ENCODE data around the gene VIT.

The VIT gene, protein sequence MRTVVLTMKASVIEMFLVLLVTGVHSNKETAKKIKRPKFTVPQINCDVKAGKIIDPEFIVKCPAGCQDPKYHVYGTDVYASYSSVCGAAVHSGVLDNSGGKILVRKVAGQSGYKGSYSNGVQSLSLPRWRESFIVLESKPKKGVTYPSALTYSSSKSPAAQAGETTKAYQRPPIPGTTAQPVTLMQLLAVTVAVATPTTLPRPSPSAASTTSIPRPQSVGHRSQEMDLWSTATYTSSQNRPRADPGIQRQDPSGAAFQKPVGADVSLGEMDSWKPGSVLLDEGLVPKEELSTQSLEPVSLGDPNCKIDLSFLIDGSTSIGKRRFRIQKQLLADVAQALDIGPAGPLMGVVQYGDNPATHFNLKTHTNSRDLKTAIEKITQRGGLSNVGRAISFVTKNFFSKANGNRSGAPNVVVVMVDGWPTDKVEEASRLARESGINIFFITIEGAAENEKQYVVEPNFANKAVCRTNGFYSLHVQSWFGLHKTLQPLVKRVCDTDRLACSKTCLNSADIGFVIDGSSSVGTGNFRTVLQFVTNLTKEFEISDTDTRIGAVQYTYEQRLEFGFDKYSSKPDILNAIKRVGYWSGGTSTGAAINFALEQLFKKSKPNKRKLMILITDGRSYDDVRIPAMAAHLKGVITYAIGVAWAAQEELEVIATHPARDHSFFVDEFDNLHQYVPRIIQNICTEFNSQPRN

DNA sequence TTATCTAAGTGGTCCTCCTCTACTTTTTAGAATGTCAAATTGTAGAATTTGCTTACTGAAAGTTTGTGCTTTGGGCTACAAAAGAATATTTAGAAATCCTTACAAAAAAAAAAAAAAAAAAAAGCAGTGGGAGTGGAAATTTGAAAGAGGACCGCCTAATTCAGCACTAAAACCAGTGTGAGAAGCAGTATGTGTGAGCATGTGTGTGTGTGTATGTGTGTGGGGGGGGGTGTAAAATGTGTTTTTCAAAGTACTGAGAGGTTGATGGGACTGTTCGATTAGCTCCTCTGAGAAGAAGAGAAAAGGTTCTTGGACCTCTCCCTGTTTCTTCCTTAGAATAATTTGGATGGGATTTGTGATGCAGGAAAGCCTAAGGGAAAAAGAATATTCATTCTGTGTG lies at the start of gene VIT:
Gene VIT, plus strand, starts transcription at position 175 of the 400 bp plus-strand sequence. CDS start 19,664 bp downstream, outside the sequence.
- TF ChIP-seq, protein P1, sequence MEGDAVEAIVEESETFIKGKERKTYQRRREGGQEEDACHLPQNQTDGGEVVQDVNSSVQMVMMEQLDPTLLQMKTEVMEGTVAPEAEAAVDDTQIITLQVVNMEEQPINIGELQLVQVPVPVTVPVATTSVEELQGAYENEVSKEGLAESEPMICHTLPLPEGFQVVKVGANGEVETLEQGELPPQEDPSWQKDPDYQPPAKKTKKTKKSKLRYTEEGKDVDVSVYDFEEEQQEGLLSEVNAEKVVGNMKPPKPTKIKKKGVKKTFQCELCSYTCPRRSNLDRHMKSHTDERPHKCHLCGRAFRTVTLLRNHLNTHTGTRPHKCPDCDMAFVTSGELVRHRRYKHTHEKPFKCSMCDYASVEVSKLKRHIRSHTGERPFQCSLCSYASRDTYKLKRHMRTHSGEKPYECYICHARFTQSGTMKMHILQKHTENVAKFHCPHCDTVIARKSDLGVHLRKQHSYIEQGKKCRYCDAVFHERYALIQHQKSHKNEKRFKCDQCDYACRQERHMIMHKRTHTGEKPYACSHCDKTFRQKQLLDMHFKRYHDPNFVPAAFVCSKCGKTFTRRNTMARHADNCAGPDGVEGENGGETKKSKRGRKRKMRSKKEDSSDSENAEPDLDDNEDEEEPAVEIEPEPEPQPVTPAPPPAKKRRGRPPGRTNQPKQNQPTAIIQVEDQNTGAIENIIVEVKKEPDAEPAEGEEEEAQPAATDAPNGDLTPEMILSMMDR (IDR thresholded peaks at IDR 0.05) = no peak

DNA sequence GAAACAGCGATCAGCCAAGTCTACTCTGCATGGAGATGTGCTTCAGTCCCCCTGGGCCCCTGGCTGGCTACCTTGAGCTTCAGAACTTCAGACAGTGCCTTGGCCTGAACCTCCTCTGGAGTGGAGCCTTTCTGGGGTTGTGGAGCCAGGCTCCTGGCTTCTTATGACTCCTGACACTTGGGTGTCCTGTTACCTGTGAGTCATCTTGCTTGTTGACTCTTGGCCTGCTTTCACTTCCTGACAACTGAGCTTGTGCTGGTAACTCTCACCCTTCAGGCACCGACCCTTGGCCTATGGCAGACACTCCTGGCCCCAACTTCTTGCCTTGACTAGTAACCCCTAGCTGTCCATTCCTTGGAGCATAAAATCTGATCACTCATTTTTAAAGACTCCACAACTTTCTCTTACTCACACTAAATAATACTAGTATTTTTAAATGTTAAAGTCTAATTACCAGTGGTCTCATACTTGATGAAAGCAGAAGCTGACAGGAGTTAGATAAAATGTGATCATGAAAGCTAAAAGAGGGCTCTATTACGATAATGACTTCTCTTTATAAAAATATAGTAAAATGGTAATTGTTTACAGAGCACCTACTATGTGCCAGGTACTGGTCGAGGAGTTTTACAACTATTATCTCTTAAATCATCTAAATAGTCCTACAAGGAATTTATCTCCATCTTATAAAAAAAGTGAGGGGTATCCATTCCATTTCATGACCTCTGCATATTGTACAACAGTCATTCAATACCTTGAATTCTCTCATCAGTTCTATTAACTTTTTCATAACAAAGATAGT lies 46.3 kb upstream of the VIT start:
- TF ChIP-seq, protein P1 (IDR thresholded peaks at IDR 0.05) = no peak

DNA sequence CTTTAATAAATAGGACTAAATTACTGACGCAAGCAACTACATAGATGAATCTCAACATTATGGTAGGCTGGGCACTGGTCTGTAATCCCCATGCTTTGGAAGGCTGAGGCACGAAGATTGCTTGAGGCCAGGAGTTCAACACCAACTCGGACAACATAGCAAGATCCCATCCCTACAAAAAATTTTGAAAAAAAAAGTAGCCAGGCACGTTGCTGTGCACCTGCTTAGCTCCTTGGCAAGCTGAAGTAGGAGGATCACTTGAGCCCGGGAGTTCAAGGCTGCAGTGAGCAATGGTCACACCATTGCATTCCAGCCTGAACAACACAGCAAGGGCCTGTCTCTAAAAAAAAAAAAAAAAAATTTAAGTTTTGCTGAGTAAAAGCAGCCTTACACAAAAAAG lies 43.4 kb upstream of the VIT start:
- TF ChIP-seq, protein P1 (IDR thresholded peaks at IDR 0.05) = no peak

DNA sequence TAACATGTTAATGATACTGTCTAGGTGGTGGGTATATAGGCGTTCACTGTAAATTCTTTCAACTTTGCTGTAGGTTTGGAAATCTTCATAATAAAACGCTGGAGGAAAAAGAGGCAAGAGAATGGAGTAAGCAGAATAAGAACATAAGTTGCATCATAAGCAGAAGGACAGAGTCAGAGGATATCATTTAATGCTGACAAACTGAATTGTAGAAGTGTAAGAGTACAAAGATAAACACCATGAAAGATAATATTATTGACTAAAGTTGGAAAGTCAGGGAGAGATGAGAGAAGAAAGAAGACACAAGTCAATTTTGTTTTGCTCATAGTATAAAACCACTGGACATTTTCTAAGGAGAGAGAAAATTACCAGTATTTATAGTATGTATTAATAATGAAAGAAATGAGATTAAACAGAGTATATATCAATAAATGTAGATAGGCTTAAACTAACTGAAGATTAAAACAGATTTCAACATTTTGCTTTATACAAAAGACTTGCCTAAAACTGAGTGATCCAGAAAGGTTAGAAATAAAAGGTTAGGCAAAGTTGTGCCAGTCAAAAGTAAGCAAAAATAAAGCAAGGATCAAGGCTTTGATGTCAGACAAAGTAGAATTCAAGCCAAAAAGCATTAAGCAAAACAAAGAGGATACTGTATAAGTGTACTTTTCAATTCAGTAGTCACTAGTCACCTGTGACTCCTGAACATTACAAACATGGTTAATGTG lies 42.4 kb upstream of the VIT start:
- TF ChIP-seq, protein P1 (IDR thresholded peaks at IDR 0.05) = no peak

DNA sequence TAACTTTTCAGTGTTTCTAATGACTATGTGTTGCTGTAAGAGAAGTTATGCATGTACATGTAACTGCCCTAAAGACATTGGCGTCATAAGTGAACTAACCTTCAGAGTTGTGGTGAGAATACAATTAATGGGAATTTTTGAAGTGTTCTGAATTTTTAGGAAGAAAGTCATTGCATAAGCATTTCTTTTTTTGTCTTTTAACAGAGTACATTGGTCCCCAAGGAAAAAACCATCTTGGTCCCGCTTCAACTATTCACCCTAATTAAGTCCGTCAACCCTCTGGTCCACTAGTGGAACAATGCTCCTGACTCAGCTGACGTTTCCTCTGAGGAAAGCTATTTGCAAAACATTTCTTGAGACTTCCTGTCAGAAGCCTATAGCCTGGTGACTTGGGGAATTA lies 41.1 kb upstream of the VIT start:
- TF ChIP-seq, protein P1 (IDR thresholded peaks at IDR 0.05) = no peak

DNA sequence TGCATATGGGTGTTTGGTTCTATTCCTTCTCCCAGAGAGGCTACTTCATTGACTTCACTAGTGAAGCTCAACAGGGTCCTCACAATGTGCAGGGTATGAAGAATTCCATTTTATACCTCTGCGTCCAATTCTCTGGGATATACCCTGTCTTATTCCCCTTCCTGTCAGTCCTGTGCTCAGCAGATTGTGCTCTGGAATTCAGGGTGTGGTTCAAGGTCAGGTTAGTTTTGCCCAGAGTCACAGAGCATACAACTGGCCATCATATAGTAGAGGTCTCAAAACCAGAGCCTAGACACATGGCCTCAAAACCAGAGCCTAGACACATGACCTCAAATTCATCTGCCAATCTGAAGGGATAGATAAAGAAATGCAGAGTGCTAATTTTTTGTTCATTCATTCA lies 38.8 kb upstream of the VIT start:
- TF ChIP-seq, protein P1 (IDR thresholded peaks at IDR 0.05) = no peak

DNA sequence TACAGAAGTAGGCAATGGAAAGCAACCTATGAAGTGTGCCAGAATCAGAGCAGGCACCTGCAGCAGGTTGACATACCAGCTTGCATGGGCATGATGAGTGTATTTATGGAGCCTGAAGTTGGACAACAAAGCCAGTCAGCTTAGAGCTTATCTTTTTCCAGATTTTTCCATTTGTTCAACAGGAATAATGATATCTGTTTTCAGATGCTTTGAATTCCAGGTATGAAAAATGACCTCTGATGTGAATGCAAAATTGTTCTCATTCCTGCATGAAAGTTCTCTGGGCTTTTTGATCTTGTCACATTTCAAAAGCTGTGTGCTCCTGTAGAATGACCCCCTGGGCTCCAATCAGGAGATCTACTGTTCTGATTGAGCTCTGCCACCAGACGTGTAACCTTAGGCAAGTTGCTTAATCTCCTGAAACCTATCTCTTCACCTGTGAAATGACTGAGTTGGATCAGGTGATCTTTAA lies 38.2 kb upstream of the VIT start:
- TF ChIP-seq, protein P1 (IDR thresholded peaks at IDR 0.05) = no peak
